Right kidney (tissue), 1 donor: ENCODE results near the gene SPN.
A peak's percentile ranks its signal among the peaks of the same experiment; 100 is the strongest.
"Not testable (repeated sequence)": the region's sequence is repeated elsewhere in the genome, so short reads cannot be mapped to it uniquely, and the experiment has no call there.

Source experiments
- DNase-seq: peaks from one replicate; pipeline ENCODE4 v3.0.0-alpha.2; 2016

SPN gene

GRCh38 chr16:29702269-29702668 is 39.2 kb downstream of the SPN start:
- no peak for DNase-seq

GRCh38 chr16:29705030-29705429 is 42.0 kb downstream of the SPN start:
- no peak for DNase-seq

GRCh38 chr16:29707160-29707559 is 44.1 kb downstream of the SPN start:
- not testable (repeated sequence) for DNase-seq

GRCh38 chr16:29708917-29709600 is 46.0 kb downstream of the SPN start:
- DNase-seq, result no peak

GRCh38 chr16:29709657-29710056 is 46.6 kb downstream of the SPN start:
- DNase-seq, result not testable (repeated sequence)

- peak; percentile 47 for DNase-seq
These were observed 47.5 kb downstream of the SPN start for GRCh38 chr16:29710227-29711219.

GRCh38 chr16:29712809-29713208 is 49.8 kb downstream of the SPN start:
- no peak for DNase-seq

GRCh38 chr16:29714396-29714795 is 51.3 kb downstream of the SPN start:
- no peak for DNase-seq

- DNase-seq, result no peak
These were observed 51.9 kb downstream of the SPN start for GRCh38 chr16:29714972-29715371.

- no peak for DNase-seq
These were observed 54.1 kb downstream of the SPN start for GRCh38 chr16:29717113-29717512.

- DNase-seq, result no peak
These were observed 56.0 kb downstream of the SPN start for GRCh38 chr16:29719063-29719462.
